HEK293 (cell line): Measurements from ENCODE around the gene TBL1XR1.

ENCODE experiments used
- CTCF ChIA-PET: fragments of 350-600 bp; formaldehyde crosslinking; extraction: SDS; loops from one replicate; lab custom pipeline; 2021; ENCODE audit warnings: antibody characterized with exemption; lab: Yijun Ruan, JAX
- POLR2A ChIA-PET: fragments of 300-600 bp; formaldehyde crosslinking; extraction: SDS; loops from one replicate; lab custom pipeline; 2020; ENCODE audit warnings: antibody characterized with exemption, inconsistent platforms; lab: Yijun Ruan, JAX
- H3K27ac ChIP-seq: fragments of 200-500 bp; sonication (Bioruptor generic); 2 replicates; pipeline ENCODE4 v1.5.1; 2014; ENCODE audit warnings: low read depth, low read length, control low read depth, inconsistent platforms; ENCODE audit errors: extremely low read depth
- H3K36me3 ChIP-seq, 2 experiments: fragments of 200-500 bp in 1 of 2; sonication (Bioruptor generic) in 1 of 2; 1 replicate in 1 of 2; 2 replicates in 1 of 2; pipeline ENCODE4 v1.5.1; 2014 to 2017; ENCODE audit warnings: inconsistent platforms in 2 of 2, low read length in 2 of 2; ENCODE audit not compliant: control insufficient read depth in 2 of 2, insufficient read depth in 1 of 2
- H3K4me1 ChIP-seq: fragments of 200-500 bp; sonication (Bioruptor generic); 2 replicates; pipeline ENCODE4 v1.5.1; 2014; ENCODE audit warnings: mild to moderate bottlenecking, low read length, inconsistent platforms; ENCODE audit not compliant: control insufficient read depth, insufficient read depth
- H3K4me3 ChIP-seq: 2 replicates; pipeline ENCODE4 v1.5.1; 2011; ENCODE audit warnings: low read depth, mild to moderate bottlenecking, control low read depth, low read length, moderate library complexity
- H3K9me3 ChIP-seq: fragments of 200-500 bp; sonication (Bioruptor generic); 2 replicates; pipeline ENCODE4 v1.5.1; 2014; ENCODE audit warnings: low read depth, low read length, inconsistent platforms; ENCODE audit not compliant: control insufficient read depth, insufficient read depth
- GLI4 ChIP-seq: fragments of 450-650 bp; formaldehyde crosslinking; IDR thresholded peaks from 2 replicates; pipeline ENCODE4 v1.5.1; 2016; ENCODE audit warnings: missing biosample characterization, missing genetic modification characterization
- HOXD13 ChIP-seq: sonication (generic); formaldehyde crosslinking; IDR thresholded peaks from 2 replicates; pipeline ENCODE4 v1.8.0; 2022; ENCODE audit warnings: missing genetic modification reagents, borderline replicate concordance
- KLF9 ChIP-seq: fragments of 450-650 bp; formaldehyde crosslinking; IDR thresholded peaks from 2 replicates; pipeline ENCODE4 v1.5.1; 2016; ENCODE audit warnings: missing biosample characterization, missing genetic modification characterization, low read depth
- SCRT1 ChIP-seq: fragments of 450-650 bp; formaldehyde crosslinking; IDR thresholded peaks from 2 replicates; pipeline ENCODE4 v1.5.1; 2016; ENCODE audit warnings: missing biosample characterization, missing genetic modification characterization, borderline replicate concordance
- SCRT2 ChIP-seq: fragments of 450-650 bp; formaldehyde crosslinking; IDR thresholded peaks from 2 replicates; pipeline ENCODE4 v1.5.1; 2016; ENCODE audit warnings: missing biosample characterization, missing genetic modification characterization
- SP2 ChIP-seq: fragments of 450-650 bp; formaldehyde crosslinking; IDR thresholded peaks from 2 replicates; pipeline ENCODE4 v1.5.1; 2016; ENCODE audit warnings: missing biosample characterization, missing genetic modification characterization
- SP7 ChIP-seq: fragments of 450-650 bp; formaldehyde crosslinking; IDR thresholded peaks from 2 replicates; pipeline ENCODE4 v1.5.1; 2016; ENCODE audit warnings: missing biosample characterization, missing genetic modification characterization
- ZBTB48 ChIP-seq: fragments of 450-650 bp; formaldehyde crosslinking; IDR thresholded peaks from 2 replicates; pipeline ENCODE4 v1.5.1; 2016; ENCODE audit warnings: missing biosample characterization, missing genetic modification characterization
- ZBTB7A ChIP-seq: fragments of 450-650 bp; formaldehyde crosslinking; IDR thresholded peaks from 2 replicates; pipeline ENCODE4 v1.5.1; 2016; ENCODE audit warnings: low read depth, missing biosample characterization, missing genetic modification characterization
- ZBTB8A ChIP-seq: fragments of 450-650 bp; formaldehyde crosslinking; IDR thresholded peaks from 2 replicates; pipeline ENCODE4 v1.5.1; 2016; ENCODE audit warnings: missing biosample characterization, missing genetic modification characterization
- ZFHX2 ChIP-seq: fragments of 450-650 bp; formaldehyde crosslinking; conservative IDR thresholded peaks from 2 replicates; pipeline ENCODE4 v1.5.1; 2016; ENCODE audit warnings: missing biosample characterization, missing genetic modification characterization
- ZNF148 ChIP-seq: fragments of 450-650 bp; formaldehyde crosslinking; IDR thresholded peaks from 2 replicates; pipeline ENCODE4 v1.5.0; 2017; ENCODE audit warnings: missing biosample characterization, missing genetic modification characterization, borderline replicate concordance
- ZNF174 ChIP-seq: fragments of 450-650 bp; formaldehyde crosslinking; IDR thresholded peaks from 2 replicates; pipeline ENCODE4 v1.5.0; 2017; ENCODE audit warnings: missing biosample characterization, mild to moderate bottlenecking, missing genetic modification characterization
- ZNF184 ChIP-seq: fragments of 450-650 bp; IDR thresholded peaks from 2 replicates; pipeline ENCODE4 v1.5.1; 2018; ENCODE audit warnings: missing biosample characterization, mild to moderate bottlenecking, missing genetic modification characterization
- ZNF239 ChIP-seq: fragments of 450-650 bp; formaldehyde crosslinking; IDR thresholded peaks from 2 replicates; pipeline ENCODE4 v1.5.1; 2016; ENCODE audit warnings: missing biosample characterization, missing genetic modification characterization
- ZNF266 ChIP-seq: fragments of 450-650 bp; formaldehyde crosslinking; IDR thresholded peaks from 2 replicates; pipeline ENCODE4 v1.5.1; 2016; ENCODE audit warnings: missing biosample characterization, missing genetic modification characterization, low read depth
- ZNF292 ChIP-seq: fragments of 450-650 bp; formaldehyde crosslinking; IDR thresholded peaks from 2 replicates; pipeline ENCODE4 v1.5.1; 2016; ENCODE audit warnings: low read depth, missing biosample characterization, missing genetic modification characterization, borderline replicate concordance
- ZNF391 ChIP-seq: fragments of 450-650 bp; formaldehyde crosslinking; IDR thresholded peaks from 2 replicates; pipeline ENCODE4 v1.5.1; 2016; ENCODE audit warnings: low read depth, missing biosample characterization, missing genetic modification characterization, borderline replicate concordance
- ZNF501 ChIP-seq: fragments of 450-650 bp; formaldehyde crosslinking; IDR thresholded peaks from 2 replicates; pipeline ENCODE4 v1.5.1; 2016; ENCODE audit warnings: missing biosample characterization, missing genetic modification characterization
- ZNF596 ChIP-seq: fragments of 450-650 bp; IDR thresholded peaks from 2 replicates; pipeline ENCODE4 v1.5.0; 2018; ENCODE audit warnings: missing biosample characterization, mild to moderate bottlenecking, missing genetic modification characterization, moderate library complexity
- ZNF623 ChIP-seq: fragments of 450-650 bp; formaldehyde crosslinking; IDR thresholded peaks from 2 replicates; pipeline ENCODE4 v1.5.1; 2016; ENCODE audit warnings: missing biosample characterization, missing genetic modification characterization
- ZNF670 ChIP-seq: fragments of 450-650 bp; formaldehyde crosslinking; IDR thresholded peaks from 2 replicates; pipeline ENCODE4 v1.5.1; 2016; ENCODE audit warnings: missing biosample characterization, missing genetic modification characterization, low read depth
- ZNF704 ChIP-seq: fragments of 450-650 bp; formaldehyde crosslinking; IDR thresholded peaks from 2 replicates; pipeline ENCODE4 v1.5.1; 2016; ENCODE audit warnings: missing biosample characterization, missing genetic modification characterization
- TF ChIP-seq, protein P1 (sequence below): fragments of 450-650 bp; formaldehyde crosslinking; IDR thresholded peaks from 2 replicates; pipeline ENCODE4 v1.5.1; 2017; ENCODE audit warnings: missing biosample characterization, missing genetic modification characterization
- TF ChIP-seq, protein P2 (sequence below): fragments of 450-650 bp; formaldehyde crosslinking; IDR thresholded peaks from 2 replicates; pipeline ENCODE4 v1.5.1; 2016; ENCODE audit warnings: missing biosample characterization, missing genetic modification characterization

TBL1XR1 gene

GRCh38 chr3:177221744-177222143 lies 24.5 kb upstream of the TBL1XR1 start:
- Histone ChIP-seq H3K9me3 (no peaks in the 10 kb centered on the region), H3K36me3 (no peaks in the 10 kb centered on the region)
- POLR2A ChIA-PET, result no interaction called here
- no peak for TF ChIP-seq ZNF391 (tag by site-specific recombination)
- TF ChIP-seq, all 188 proteins: peak for 0
- CTCF ChIA-PET, result no interaction called here
- Histone ChIP-seq H3K4me1 (no peaks in the 10 kb centered on the region), H3K27ac (no peak overlapping the region), H3K4me3 (no peak overlapping the region)

- no peaks in the 10 kb centered on the region for H3K9me3 ChIP-seq
- ChIA-PET POLR2A (no interaction called here), CTCF (no interaction called here)
- H3K36me3 ChIP-seq, result no peaks in the 10 kb centered on the region
- H3K27ac ChIP-seq, result no peak overlapping the region
- H3K4me3 ChIP-seq, result no peak overlapping the region
- no peaks in the 10 kb centered on the region for H3K4me1 ChIP-seq
- TF ChIP-seq HOXD13 (CRISPR knock-in tag) (no peak), ZNF704 (no peak), ZNF239 (tag by site-specific recombination) (no peak), GLI4 (tag by site-specific recombination) (no peak), ZFHX2 (tag by site-specific recombination) (no peak), SCRT2 (tag by site-specific recombination) (no peak), SP7 (tag by site-specific recombination) (no peak), SCRT1 (tag by site-specific recombination) (no peak), ZBTB7A (tag by site-specific recombination) (no peak), ZNF501 (tag by site-specific recombination) (no peak), ZBTB8A (no peak), ZNF670 (tag by site-specific recombination) (no peak), ZNF148 (no peak), ZNF596 (no peak)
Measured at GRCh38 chr3:177220136-177220974, 23.1 kb upstream of the TBL1XR1 start.

DNA sequence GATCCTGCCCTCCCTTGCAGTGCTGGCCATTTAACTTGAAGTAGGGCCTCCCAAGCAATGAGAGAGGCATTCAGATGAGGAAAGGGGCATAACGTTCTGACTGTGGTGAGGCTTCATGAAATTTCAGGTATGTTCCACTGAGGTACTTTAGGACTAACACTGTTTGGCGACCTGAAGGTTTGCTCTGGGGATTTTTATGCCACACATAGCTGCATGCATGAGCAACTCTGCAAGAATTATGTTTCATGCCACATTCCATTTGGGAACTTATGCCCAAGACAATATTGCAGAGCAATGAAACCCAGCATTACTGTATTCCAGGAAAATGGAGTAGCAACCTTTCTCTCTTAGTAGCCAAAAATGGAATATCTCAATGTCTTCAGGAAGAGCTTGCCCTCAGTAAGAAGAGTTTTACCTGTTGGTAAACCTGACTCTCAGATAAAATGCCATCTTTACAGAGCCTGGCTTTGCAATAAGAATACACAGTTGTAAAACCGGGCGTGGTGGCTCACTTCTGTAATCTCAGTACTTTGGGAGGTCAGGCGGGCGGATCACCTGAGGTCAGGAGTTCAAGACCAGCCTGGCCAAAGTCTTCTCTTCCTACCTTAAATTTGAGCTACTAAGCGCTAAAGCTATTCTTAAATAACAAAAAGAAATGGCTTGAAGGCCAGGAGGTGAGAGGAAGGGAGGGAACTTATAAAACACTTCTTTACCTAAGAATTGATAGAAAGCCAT lies 16.7 kb upstream of the TBL1XR1 start:
- no peak overlapping the region for H3K27ac ChIP-seq
- no peak overlapping the region for H3K4me3 ChIP-seq
- ChIA-PET POLR2A (interaction anchor here (0.7 kb wide), 1 partner anchor 18 kb away, joined by 7 read pairs; no protein-coding TSS in a partner anchor), CTCF (interaction anchor here (0.7 to 1.0 kb wide), 2 partner anchors 11 to 68 kb away, joined by 3 read pairs; no protein-coding TSS in a partner anchor)
- no peaks in the 10 kb centered on the region for H3K9me3 ChIP-seq
- no peaks in the 10 kb centered on the region for H3K36me3 ChIP-seq
- H3K4me1 ChIP-seq, result no peaks in the 10 kb centered on the region
- no peak for TF ChIP-seq ZBTB48 (tag by site-specific recombination)
- TF ChIP-seq SP2 (tag by site-specific recombination), result no peak
- TF ChIP-seq ZNF174 (tag by site-specific recombination), result no peak
- no peak for TF ChIP-seq ZNF623 (tag by site-specific recombination)
- TF ChIP-seq, protein P1, sequence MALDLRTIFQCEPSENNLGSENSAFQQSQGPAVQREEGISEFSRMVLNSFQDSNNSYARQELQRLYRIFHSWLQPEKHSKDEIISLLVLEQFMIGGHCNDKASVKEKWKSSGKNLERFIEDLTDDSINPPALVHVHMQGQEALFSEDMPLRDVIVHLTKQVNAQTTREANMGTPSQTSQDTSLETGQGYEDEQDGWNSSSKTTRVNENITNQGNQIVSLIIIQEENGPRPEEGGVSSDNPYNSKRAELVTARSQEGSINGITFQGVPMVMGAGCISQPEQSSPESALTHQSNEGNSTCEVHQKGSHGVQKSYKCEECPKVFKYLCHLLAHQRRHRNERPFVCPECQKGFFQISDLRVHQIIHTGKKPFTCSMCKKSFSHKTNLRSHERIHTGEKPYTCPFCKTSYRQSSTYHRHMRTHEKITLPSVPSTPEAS, result no peak
- no peak for TF ChIP-seq ZNF266
- no peak for TF ChIP-seq ZNF184 (tag by site-specific recombination)
- no peak for TF ChIP-seq ZNF670 (tag by site-specific recombination)
- TF ChIP-seq, protein P2, sequence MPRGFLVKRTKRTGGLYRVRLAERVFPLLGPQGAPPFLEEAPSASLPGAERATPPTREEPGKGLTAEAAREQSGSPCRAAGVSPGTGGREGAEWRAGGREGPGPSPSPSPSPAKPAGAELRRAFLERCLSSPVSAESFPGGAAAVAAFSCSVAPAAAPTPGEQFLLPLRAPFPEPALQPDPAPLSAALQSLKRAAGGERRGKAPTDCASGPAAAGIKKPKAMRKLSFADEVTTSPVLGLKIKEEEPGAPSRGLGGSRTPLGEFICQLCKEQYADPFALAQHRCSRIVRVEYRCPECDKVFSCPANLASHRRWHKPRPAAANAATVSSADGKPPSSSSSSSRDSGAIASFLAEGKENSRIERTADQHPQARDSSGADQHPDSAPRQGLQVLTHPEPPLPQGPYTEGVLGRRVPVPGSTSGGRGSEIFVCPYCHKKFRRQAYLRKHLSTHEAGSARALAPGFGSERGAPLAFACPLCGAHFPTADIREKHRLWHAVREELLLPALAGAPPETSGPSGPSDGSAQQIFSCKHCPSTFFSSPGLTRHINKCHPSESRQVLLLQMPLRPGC, result no peak
- no peak for TF ChIP-seq KLF9 (tag by site-specific recombination)
- no peak for TF ChIP-seq ZNF292 (tag by site-specific recombination)
